Inferior parietal cortex (tissue), 1 donor: ENCODE measurements around the gene PITPNC1.
"Not testable (repeated sequence)": the region's sequence is repeated elsewhere in the genome, so short reads cannot be mapped to it uniquely, and the experiment has no call there.

Experiments used
- DNase-seq: peaks from one replicate; pipeline ENCODE4 v3.0.0-alpha.2; 2016; ENCODE audit errors: extremely low spot score

PITPNC1 gene

GRCh38 chr17:67514998-67515397, 137.9 kb downstream of the PITPNC1 start:
- DNase-seq, result no peak

- no peak for DNase-seq
These were observed 138.5 kb downstream of the PITPNC1 start for GRCh38 chr17:67515490-67516083.

DNA sequence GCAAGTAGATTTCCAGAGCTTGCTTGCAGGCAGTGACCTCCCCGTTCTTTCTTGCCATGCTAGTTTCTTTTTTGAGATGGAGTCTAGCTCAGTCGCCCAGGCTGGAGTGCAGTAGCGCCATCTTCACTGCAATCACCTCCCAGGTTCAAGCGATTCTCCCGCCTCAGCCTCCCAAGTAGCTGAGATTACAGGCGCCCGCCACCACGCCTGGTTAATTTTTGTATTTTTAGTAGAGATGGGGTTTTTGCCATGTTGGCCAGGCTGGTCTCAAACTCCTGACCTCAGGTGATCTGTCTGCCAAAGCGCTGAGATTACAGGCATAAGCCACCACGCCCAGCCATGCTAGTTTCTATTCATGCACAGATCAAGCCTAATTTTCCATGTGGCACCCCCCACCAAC, 139.5 kb downstream of the PITPNC1 start:
- not testable (repeated sequence) for DNase-seq

GRCh38 chr17:67517325-67517724, 140.2 kb downstream of the PITPNC1 start:
- DNase-seq, result no peak

GRCh38 chr17:67518876-67519275, 141.8 kb downstream of the PITPNC1 start:
- DNase-seq, result no peak

DNA sequence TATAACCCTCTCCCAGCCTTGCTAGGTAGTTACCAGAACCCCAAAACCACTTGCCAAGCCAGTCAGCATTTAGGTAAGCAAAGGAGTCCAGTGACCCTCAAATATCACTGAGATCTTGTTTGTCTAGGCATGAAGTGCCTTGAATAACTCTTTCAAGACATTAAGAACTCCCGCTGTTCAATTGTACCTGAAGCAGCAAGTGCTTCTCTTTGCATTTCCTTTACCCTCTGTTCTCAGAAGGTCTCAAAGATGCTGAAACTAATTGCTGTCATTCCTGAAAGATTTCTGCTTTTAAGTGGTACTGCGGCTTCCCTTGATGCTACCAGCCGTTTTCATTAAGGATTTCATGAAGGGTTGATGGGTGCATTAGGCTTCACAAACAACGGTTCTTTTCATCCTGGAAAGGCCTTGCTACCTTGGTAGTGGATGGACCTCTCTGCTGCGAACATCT, 142.7 kb downstream of the PITPNC1 start:
- DNase-seq, result no peak

DNA sequence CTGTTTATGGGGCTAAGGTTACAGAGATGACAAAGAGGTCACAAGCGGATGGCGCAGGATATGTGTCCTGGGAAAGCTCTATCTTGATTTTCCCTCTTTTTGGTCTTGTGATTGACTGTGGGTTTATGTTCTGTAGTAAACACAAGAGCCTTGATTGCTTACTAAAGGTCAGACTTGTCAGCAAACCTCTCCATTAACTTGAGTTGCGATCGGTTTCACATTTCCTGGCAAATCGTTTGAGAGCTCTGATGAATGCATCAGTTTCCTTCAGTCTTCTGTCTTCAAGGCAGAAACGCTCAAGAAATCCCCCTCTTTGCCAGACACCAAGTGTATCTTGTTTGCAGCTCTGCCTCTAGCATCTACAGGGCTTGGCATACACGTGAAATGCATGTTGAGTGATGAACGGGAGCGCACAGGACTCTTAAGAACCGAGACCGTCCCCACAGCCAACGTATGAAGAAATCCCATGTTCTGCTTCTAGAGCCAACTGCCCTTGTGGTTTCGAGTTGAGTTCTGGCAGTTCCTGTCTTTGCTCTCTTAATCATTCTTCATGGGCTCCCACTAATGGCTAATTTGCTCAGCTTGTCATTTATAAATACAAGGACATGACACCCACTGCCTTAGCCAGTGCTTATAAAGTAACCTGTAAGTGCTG, 143.3 kb downstream of the PITPNC1 start:
- DNase-seq, result no peak

GRCh38 chr17:67520916-67521774, 144.1 kb downstream of the PITPNC1 start:
- DNase-seq, result no peak

DNA sequence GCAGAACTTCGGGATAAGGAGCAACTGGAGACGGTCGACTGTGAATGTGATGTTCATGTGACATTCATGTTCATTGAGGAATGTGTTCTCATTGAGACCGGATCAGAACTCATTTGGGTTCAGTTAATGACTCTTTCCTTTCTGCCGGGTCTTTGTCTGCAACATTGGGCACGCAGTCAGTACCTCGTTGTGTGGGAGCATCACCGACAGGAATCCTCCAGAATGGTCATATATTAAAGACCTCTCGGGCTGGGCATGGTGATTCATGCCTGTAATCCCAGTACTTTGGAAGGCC, 144.6 kb downstream of the PITPNC1 start:
- no peak for DNase-seq

GRCh38 chr17:67523101-67523500, 146.0 kb downstream of the PITPNC1 start:
- DNase-seq, result no peak

DNA sequence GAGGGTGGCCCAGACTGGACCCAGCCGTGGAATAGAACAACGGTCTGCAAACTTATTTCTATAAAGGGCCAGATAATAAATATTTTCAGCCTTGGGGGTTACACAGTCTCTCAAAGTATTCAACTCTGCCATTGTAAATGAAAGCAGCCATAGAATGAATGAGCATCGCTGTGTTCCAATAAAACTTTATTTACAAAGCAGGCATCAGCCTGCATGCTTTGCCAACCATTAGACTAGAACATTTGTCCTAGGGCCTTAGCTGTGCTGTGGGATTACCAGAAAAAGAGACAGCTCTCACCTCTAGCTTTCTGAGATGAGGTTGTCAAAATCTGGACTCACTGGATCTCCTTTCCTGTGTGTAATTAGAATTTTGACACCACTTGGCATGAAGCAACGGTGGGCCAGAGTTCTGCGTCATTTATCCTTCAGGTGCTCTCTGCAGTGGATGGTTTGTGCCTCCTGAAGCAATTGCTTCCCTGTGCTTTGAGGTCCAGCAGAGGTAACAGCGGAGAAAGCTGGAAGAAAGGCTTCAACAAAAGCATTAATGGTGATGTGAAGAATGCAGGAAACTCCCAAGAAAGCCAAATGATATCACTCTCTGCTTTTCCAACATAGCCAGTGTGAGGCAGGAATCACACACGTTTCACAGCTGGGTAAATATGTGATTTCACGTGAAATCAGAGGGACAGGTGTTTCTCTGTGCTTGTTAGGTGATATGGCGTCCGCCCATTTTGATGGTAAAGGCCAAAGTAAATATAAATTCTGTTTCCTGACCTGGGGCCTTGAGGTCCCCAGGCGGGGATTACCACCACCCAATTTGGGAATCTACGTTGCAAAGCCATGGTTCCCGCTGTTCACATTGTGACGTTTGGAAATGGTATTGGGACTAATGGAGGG, 148.4 kb downstream of the PITPNC1 start:
- no peak for DNase-seq

- DNase-seq, result no peak
These were observed 149.6 kb downstream of the PITPNC1 start for GRCh38 chr17:67526700-67527099.

GRCh38 chr17:67528751-67529436, 151.8 kb downstream of the PITPNC1 start:
- no peak for DNase-seq

- DNase-seq, result no peak
These were observed 154.2 kb downstream of the PITPNC1 start for GRCh38 chr17:67531291-67531690.

DNA sequence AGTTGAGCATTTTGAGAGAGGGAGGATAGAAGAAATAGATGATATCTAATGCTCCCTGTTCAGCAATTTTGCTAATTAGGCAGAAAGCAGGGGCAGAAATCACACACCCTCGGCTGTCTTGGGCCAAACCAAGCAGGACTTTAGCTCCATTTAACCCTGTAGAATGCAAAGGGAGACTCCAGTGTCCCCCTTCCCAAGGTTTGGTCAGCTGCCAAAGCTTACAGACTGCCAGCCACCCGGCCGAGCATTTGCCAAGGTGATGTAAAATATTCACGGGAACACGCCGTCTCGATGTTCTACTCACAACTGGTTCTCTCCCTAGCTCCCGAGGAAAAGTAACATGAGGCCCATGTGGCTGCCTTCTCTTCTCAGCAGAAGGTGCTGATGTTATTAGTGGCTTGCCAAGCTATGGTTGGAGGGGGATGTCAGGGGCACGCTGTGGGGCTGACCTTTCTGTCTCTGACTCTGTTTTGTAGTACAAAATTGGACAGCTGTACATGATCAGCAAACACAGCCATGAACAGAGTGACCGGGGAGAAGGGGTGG, 155.3 kb downstream of the PITPNC1 start:
- no peak for DNase-seq

DNA sequence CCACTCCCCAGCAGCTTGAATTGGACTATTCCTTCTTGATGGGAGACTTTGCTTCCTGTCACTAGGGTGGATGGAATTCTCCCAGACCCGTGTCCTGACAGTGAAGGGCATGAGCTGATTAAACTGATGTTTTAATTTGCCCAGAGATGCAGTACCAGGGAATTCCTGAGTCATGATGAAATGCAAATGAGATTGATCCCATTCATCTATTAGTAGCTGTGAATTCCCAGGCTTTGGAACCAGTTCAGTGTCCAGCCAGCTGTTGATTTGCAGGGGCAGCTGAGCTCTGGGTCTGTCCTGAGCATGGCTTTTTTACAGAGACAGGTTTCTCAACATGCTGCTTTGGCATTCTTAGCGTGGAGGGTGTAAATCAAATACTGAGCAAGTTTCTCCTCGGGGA, 157.9 kb downstream of the PITPNC1 start:
- no peak for DNase-seq

- DNase-seq, result no peak
These were observed 165.4 kb downstream of the PITPNC1 start for GRCh38 chr17:67542219-67543114.

DNA sequence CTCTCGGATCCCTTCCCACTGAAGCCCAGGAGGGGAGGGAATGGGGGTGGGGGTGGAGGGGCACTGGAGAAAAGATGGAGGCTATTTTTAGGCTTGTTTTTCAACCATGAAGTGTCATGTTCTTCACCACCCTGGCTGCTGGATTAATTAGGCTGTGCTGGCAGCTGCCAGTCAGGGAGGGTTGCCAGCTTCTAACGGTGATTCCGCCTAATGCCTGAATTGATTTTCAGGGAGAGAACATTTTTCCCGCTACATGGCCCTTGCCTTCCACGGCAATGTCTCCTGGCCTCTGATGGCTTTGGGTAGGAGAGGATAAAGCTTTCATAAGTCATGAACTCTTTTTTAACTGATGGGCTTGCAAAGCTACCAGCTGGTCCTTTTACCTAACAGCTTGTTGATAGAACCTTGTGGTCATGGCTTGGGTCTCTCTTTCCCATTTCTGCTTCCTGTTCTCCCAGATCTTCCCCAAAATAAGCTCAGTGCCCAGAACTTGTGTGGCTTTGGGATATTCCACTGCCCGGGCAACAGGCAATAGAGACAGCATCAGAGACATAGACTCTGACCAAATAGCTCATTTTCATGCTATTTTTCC, 167.4 kb downstream of the PITPNC1 start:
- DNase-seq, result no peak
